ENCODE results near the gene SLC35B2. TPM values are rescaled to one million over a fixed set of nuclear protein-coding genes. Genes with fewer than 3 reads are reported as not detected.
A peak's percentile ranks its signal among the peaks of the same experiment; 100 is the strongest.

SLC35B2 gene
- total and polyA plus RNA-seq, 9 of the 15 experiments (the other 6 are each of a cell fraction or from before 2014, with no cell fraction given): 14.5 to 59.1 (median 47.1) TPM

- TF ChIP-seq HDAC6 (IDR thresholded peaks at IDR 0.05; ENCODE audit: low read depth, low read length) (no peak), MYNN (IDR thresholded peaks at IDR 0.05) (no peak), MYNN (CRISPR knock-in tag; IDR thresholded peaks at IDR 0.05) (no peak), ZNF77 (CRISPR knock-in tag; IDR thresholded peaks at IDR 0.05) (no peak), ZNF408 (CRISPR knock-in tag; IDR thresholded peaks at IDR 0.05; ENCODE audit: low read depth) (no peak), RBM25 (IDR thresholded peaks at IDR 0.05; ENCODE audit: low read depth, low read length, severe bottlenecking) (no peak), NCOA4 (IDR thresholded peaks at IDR 0.05; ENCODE audit: partially characterized antibody) (no peak), EZH2 (IDR thresholded peaks at IDR 0.05; ENCODE audit: borderline replicate concordance, low read depth, low read length) (no peak), ZNF785 (CRISPR knock-in tag; IDR thresholded peaks at IDR 0.05) (no peak), STAG1 (CRISPR knock-in tag; IDR thresholded peaks at IDR 0.05; ENCODE audit: borderline replicate concordance) (peak; percentile 57; the same call in 1 of the 2 replicates), NCOR1 (IDR thresholded peaks at IDR 0.05) (no peak), ZNF282 (CRISPR knock-in tag; IDR thresholded peaks at IDR 0.05) (no peak), RBBP5 (IDR thresholded peaks at IDR 0.05; ENCODE audit: borderline replicate concordance, insufficient read depth, low read length, poor library complexity, severe bottlenecking) (peak; percentile 80), ID3 (CRISPR knock-in tag; IDR thresholded peaks at IDR 0.05) (no peak), ID3 (tag; IDR thresholded peaks at IDR 0.05) (peak; percentile 62; the same call in 1 of the 2 replicates), ETV1 (tag; conservative IDR thresholded peaks at IDR 0.05; ENCODE audit: low read depth) (no peak), ZBTB7A (IDR thresholded peaks at IDR 0.05; ENCODE audit: borderline replicate concordance, control insufficient read depth, low read depth, low read length) (peak; percentile 94), RNF2 (IDR thresholded peaks at IDR 0.05) (no peak), KLF16 (IDR thresholded peaks at IDR 0.05) (no peak), POLR2AphosphoS5 (IDR thresholded peaks at IDR 0.05; ENCODE audit: control insufficient read depth, insufficient read depth, low read depth, low read length) (peak; percentile 63), KAT2B (IDR thresholded peaks at IDR 0.05; ENCODE audit: low read depth, low read length) (no peak), SREBF1 (IDR thresholded peaks at IDR 0.05; ENCODE audit: borderline replicate concordance, low read depth, low read length) (no peak), FOXA3 (CRISPR knock-in tag; conservative IDR thresholded peaks at IDR 0.05 in 1 of 2, IDR thresholded peaks at IDR 0.05 in 1 of 2) (no peak), ZNF23 (CRISPR knock-in tag; IDR thresholded peaks at IDR 0.05) (no peak), ZNF511 (CRISPR knock-in tag; IDR thresholded peaks at IDR 0.05) (no peak; the same call in 1 of the 2 replicates), NUFIP1 (IDR thresholded peaks at IDR 0.05; ENCODE audit: partially characterized antibody) (no peak)
- TF ChIP-seq, protein P1, sequence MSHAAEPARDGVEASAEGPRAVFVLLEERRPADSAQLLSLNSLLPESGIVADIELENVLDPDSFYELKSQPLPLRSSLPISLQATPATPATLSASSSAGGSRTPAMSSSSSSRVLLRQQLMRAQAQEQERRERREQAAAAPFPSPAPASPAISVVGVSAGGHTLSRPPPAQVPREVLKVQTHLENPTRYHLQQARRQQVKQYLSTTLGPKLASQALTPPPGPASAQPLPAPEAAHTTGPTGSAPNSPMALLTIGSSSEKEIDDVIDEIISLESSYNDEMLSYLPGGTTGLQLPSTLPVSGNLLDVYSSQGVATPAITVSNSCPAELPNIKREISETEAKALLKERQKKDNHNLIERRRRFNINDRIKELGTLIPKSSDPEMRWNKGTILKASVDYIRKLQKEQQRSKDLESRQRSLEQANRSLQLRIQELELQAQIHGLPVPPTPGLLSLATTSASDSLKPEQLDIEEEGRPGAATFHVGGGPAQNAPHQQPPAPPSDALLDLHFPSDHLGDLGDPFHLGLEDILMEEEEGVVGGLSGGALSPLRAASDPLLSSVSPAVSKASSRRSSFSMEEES (CRISPR knock-in tag; IDR thresholded peaks at IDR 0.05): no peak
Observed at GRCh38 chr6:44265007-44265721, 7.8 kb upstream of the SLC35B2 start, which contains the start of gene NFKBIE (continued).

Data from K562 (cell line).